ENCODE data around the gene CBY2. TPM values are rescaled to one million over a fixed set of nuclear protein-coding genes. Genes with fewer than 3 reads are reported as not detected.

The CBY2 gene
- total RNA-seq, 6 experiments from 2014 or later = not detected

- Mint-ChIP-seq H3K27ac (no peak overlapping the region), H3K36me3 (ENCODE audit: low read depth) (no peaks in the 10 kb centered on the region), H3K4me3 (no peak overlapping the region), H3K9me3 (no peaks in the 10 kb centered on the region), H3K27me3 (ENCODE audit: insufficient read depth) (peaks cover 6% of the 10 kb centered on the region), H3K4me1 (ENCODE audit: low read depth) (no peaks in the 10 kb centered on the region)
- DNase-seq = no peak
- no peak for TF ChIP-seq CTCF (IDR thresholded peaks at IDR 0.05)
Measured at GRCh38 chr13:45691667-45692066, 10.5 kb upstream of the CBY2 start.

- no peaks in the 10 kb centered on the region for H3K4me1 Mint-ChIP-seq (ENCODE audit: low read depth)
- no peaks in the 10 kb centered on the region for H3K36me3 Mint-ChIP-seq (ENCODE audit: low read depth)
- TF ChIP-seq CTCF (IDR thresholded peaks at IDR 0.05) = no peak
- no peak overlapping the region for H3K27ac Mint-ChIP-seq
- no peaks in the 10 kb centered on the region for H3K9me3 Mint-ChIP-seq
- no peak overlapping the region for H3K4me3 Mint-ChIP-seq
- no peak for DNase-seq
- H3K27me3 Mint-ChIP-seq (ENCODE audit: insufficient read depth) = peaks cover 6% of the 10 kb centered on the region
Measured at GRCh38 chr13:45695198-45695730, 6.9 kb upstream of the CBY2 start.

- peaks cover 4% of the 10 kb centered on the region for H3K27me3 Mint-ChIP-seq (ENCODE audit: insufficient read depth)
- H3K4me3 Mint-ChIP-seq = no peak overlapping the region
- no peaks in the 10 kb centered on the region for H3K9me3 Mint-ChIP-seq
- H3K36me3 Mint-ChIP-seq (ENCODE audit: low read depth) = no peaks in the 10 kb centered on the region
- no peak for TF ChIP-seq CTCF (IDR thresholded peaks at IDR 0.05)
- no peaks in the 10 kb centered on the region for H3K4me1 Mint-ChIP-seq (ENCODE audit: low read depth)
- DNase-seq = no peak
- no peak overlapping the region for H3K27ac Mint-ChIP-seq
Measured at GRCh38 chr13:45696610-45697226, 5.4 kb upstream of the CBY2 start.

- TF ChIP-seq CTCF (IDR thresholded peaks at IDR 0.05) = no peak
- H3K27ac Mint-ChIP-seq = no peak overlapping the region
- H3K4me3 Mint-ChIP-seq = no peak overlapping the region
- no peaks in the 10 kb centered on the region for H3K36me3 Mint-ChIP-seq (ENCODE audit: low read depth)
- H3K4me1 Mint-ChIP-seq (ENCODE audit: low read depth) = no peaks in the 10 kb centered on the region
- DNase-seq = no peak
- H3K27me3 Mint-ChIP-seq (ENCODE audit: insufficient read depth) = peaks cover 5% of the 10 kb centered on the region; the same call in 1 of the 2 replicates
- no peaks in the 10 kb centered on the region for H3K9me3 Mint-ChIP-seq
Measured at GRCh38 chr13:45700971-45701900, 884 bp upstream of the CBY2 start.

- no peaks in the 10 kb centered on the region for H3K4me1 Mint-ChIP-seq (ENCODE audit: low read depth)
- H3K9me3 Mint-ChIP-seq = no peaks in the 10 kb centered on the region
- DNase-seq = no peak
- H3K4me3 Mint-ChIP-seq = no peak overlapping the region
- TF ChIP-seq CTCF (IDR thresholded peaks at IDR 0.05) = no peak
- H3K36me3 Mint-ChIP-seq (ENCODE audit: low read depth) = no peaks in the 10 kb centered on the region
- no peak overlapping the region for H3K27ac Mint-ChIP-seq
- peaks cover 5% of the 10 kb centered on the region; the same call in 1 of the 2 replicates for H3K27me3 Mint-ChIP-seq (ENCODE audit: insufficient read depth)
Measured at GRCh38 chr13:45702869-45703391, 810 bp downstream of the CBY2 start.
